Ishikawa (cell line): ENCODE data around the gene CBX5.

ENCODE experiments used
- CREB1 ChIP-seq: IDR thresholded peaks from 2 replicates; pipeline ENCODE4 v1.6.1; 2012; ENCODE audit warnings: low read depth
- EGR1 ChIP-seq: IDR thresholded peaks from 2 replicates; pipeline ENCODE4 v1.6.1; 2012
- EP300 ChIP-seq: IDR thresholded peaks from 2 replicates; pipeline ENCODE4 v1.6.1; 2012; ENCODE audit warnings: borderline replicate concordance
- FOXM1 ChIP-seq: IDR thresholded peaks from 2 replicates; pipeline ENCODE4 v1.6.1; 2012; ENCODE audit warnings: low read depth, borderline replicate concordance
- NFIC ChIP-seq: IDR thresholded peaks from 2 replicates; pipeline ENCODE4 v1.6.1; 2012
- RAD21 ChIP-seq: IDR thresholded peaks from 2 replicates; pipeline ENCODE4 v1.6.1; 2012; ENCODE audit warnings: low read depth
- TAF1 ChIP-seq: IDR thresholded peaks from 2 replicates; pipeline ENCODE4 v1.6.1; 2012; ENCODE audit warnings: low read depth, mild to moderate bottlenecking
- TEAD4 ChIP-seq: IDR thresholded peaks from 2 replicates; pipeline ENCODE4 v1.6.1; 2012
- YY1 ChIP-seq: IDR thresholded peaks from 2 replicates; pipeline ENCODE4 v1.6.1; 2012; ENCODE audit warnings: low read depth
- ZBTB7A ChIP-seq: IDR thresholded peaks from 2 replicates; pipeline ENCODE4 v1.6.1; 2012; ENCODE audit warnings: low read depth
- TF ChIP-seq, protein P1 (sequence below): IDR thresholded peaks from 2 replicates; pipeline ENCODE4 v1.6.1; 2012
- TF ChIP-seq, protein P2 (sequence below): IDR thresholded peaks from 2 replicates; pipeline ENCODE4 v1.6.1; 2012; ENCODE audit warnings: low read depth, mild to moderate bottlenecking
- TF ChIP-seq, protein P3 (sequence below): IDR thresholded peaks from 2 replicates; pipeline ENCODE4 v1.6.1; 2012

DNA sequence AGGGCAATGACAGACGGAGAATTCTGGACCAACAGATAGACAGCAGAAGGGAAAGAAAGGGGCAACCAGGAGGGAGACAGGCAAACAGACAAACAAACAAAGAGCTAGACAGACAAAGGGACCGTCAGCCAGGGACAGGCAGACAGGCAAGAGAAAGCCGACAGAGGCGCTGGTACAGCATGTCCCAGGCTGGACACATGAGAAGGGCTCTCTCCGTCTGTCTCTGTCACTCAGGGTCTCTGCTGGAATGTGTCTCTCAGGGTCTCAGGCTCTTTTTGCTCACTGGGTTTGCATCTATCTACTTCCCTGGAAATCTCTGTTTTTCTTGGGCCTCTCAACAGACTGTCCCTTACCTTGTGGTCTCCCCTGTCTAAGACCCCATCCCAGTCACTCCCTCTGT, 82.9 kb downstream of the CBX5 start:
- no peak for TF ChIP-seq RAD21
- TF ChIP-seq, protein P1, sequence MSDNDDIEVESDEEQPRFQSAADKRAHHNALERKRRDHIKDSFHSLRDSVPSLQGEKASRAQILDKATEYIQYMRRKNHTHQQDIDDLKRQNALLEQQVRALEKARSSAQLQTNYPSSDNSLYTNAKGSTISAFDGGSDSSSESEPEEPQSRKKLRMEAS, result no peak
- TF ChIP-seq NFIC, result no peak
- no peak for TF ChIP-seq EP300
- TF ChIP-seq ZBTB7A, result no peak
- no peak for TF ChIP-seq EGR1
- TF ChIP-seq TEAD4, result no peak
- TF ChIP-seq, protein P2, sequence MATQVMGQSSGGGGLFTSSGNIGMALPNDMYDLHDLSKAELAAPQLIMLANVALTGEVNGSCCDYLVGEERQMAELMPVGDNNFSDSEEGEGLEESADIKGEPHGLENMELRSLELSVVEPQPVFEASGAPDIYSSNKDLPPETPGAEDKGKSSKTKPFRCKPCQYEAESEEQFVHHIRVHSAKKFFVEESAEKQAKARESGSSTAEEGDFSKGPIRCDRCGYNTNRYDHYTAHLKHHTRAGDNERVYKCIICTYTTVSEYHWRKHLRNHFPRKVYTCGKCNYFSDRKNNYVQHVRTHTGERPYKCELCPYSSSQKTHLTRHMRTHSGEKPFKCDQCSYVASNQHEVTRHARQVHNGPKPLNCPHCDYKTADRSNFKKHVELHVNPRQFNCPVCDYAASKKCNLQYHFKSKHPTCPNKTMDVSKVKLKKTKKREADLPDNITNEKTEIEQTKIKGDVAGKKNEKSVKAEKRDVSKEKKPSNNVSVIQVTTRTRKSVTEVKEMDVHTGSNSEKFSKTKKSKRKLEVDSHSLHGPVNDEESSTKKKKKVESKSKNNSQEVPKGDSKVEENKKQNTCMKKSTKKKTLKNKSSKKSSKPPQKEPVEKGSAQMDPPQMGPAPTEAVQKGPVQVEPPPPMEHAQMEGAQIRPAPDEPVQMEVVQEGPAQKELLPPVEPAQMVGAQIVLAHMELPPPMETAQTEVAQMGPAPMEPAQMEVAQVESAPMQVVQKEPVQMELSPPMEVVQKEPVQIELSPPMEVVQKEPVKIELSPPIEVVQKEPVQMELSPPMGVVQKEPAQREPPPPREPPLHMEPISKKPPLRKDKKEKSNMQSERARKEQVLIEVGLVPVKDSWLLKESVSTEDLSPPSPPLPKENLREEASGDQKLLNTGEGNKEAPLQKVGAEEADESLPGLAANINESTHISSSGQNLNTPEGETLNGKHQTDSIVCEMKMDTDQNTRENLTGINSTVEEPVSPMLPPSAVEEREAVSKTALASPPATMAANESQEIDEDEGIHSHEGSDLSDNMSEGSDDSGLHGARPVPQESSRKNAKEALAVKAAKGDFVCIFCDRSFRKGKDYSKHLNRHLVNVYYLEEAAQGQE, result no peak
- TF ChIP-seq TAF1, result no peak
- TF ChIP-seq YY1, result no peak
- no peak for TF ChIP-seq FOXM1
- TF ChIP-seq CREB1, result no peak
- TF ChIP-seq, protein P3, sequence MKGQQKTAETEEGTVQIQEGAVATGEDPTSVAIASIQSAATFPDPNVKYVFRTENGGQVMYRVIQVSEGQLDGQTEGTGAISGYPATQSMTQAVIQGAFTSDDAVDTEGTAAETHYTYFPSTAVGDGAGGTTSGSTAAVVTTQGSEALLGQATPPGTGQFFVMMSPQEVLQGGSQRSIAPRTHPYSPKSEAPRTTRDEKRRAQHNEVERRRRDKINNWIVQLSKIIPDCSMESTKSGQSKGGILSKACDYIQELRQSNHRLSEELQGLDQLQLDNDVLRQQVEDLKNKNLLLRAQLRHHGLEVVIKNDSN, result no peak
